GM18502 (cell line): ENCODE data around the gene PTX4.
"Not testable (repeated sequence)": the region's sequence is repeated elsewhere in the genome, so short reads cannot be mapped to it uniquely, and the experiment has no call there.

Source experiments
- ATAC-seq: cut with Tn5 transposase; IDR thresholded peaks from one replicate; pipeline ENCODE4 v1.9.1; 2021; ENCODE audit warnings: mild to moderate bottlenecking; ENCODE audit not compliant: unreplicated experiment, poor library complexity

The PTX4 gene

GRCh38 chr16:1487395-1488053 lies 1.2 kb downstream of the PTX4 start:
- ATAC-seq, result no peak

- no peak for ATAC-seq
These were observed 2.0 kb downstream of the PTX4 start for GRCh38 chr16:1486551-1487390.

- ATAC-seq, result no peak
These were observed 2.8 kb downstream of the PTX4 start for GRCh38 chr16:1485847-1486496.

- ATAC-seq, result no peak
These were observed 6.6 kb downstream of the PTX4 start for GRCh38 chr16:1481906-1482835.

- ATAC-seq, result not testable (repeated sequence)
These were observed 9.8 kb downstream of the PTX4 start for GRCh38 chr16:1478937-1479336.

- no peak for ATAC-seq
These were observed 11.7 kb downstream of the PTX4 start for GRCh38 chr16:1477033-1477432.

GRCh38 chr16:1475552-1476114 lies 13.1 kb downstream of the PTX4 start:
- ATAC-seq, result no peak

- ATAC-seq, result peak; percentile 85
These were observed 13.8 kb downstream of the PTX4 start, which contains the start of gene CLCN7 for GRCh38 chr16:1474796-1475551. CLCN7 (minus strand) TSS chr16:1475028; CDS start chr16:1474974, 54 bp downstream.

- ATAC-seq, result peak; percentile 36
These were observed 14.5 kb downstream of the PTX4 start for GRCh38 chr16:1474082-1474795.

GRCh38 chr16:1472974-1473373 lies 15.8 kb downstream of the PTX4 start:
- ATAC-seq, result no peak

- ATAC-seq, result no peak
These were observed 17.1 kb downstream of the PTX4 start for GRCh38 chr16:1471569-1472194.

- no peak for ATAC-seq
These were observed 18.1 kb downstream of the PTX4 start for GRCh38 chr16:1470481-1471251.

- ATAC-seq, result no peak
These were observed 19.0 kb downstream of the PTX4 start for GRCh38 chr16:1469693-1470201.

- not testable (repeated sequence) for ATAC-seq
These were observed 19.6 kb downstream of the PTX4 start for GRCh38 chr16:1469141-1469540.

- ATAC-seq, result no peak
These were observed 20.3 kb downstream of the PTX4 start for GRCh38 chr16:1468426-1468810.

- ATAC-seq, result no peak
These were observed 21.7 kb downstream of the PTX4 start for GRCh38 chr16:1466968-1467521.

- ATAC-seq, result no peak
These were observed 22.7 kb downstream of the PTX4 start for GRCh38 chr16:1466054-1466453.
